ENCODE measurements around the gene CDYL2. TPM values are rescaled to one million over a fixed set of nuclear protein-coding genes. Genes with fewer than 3 reads are reported as not detected.

CDYL2 gene
- polyA plus RNA-seq, 1 of the 3 experiments (the other 2 are of a cell fraction) = 0.03 TPM

GRCh38 chr16:80851831-80852230 lies 47.4 kb upstream of the CDYL2 start:
- H3K36me3 ChIP-seq (replicated peaks in 1 of 2; ENCODE audit: control insufficient read depth in 1 of 2, insufficient read depth in 2 of 2, low read length in 1 of 2) = no peaks in the 10 kb centered on the region
- POLR2A ChIA-PET = no interaction called here
- no peak overlapping the region for H3K27ac ChIP-seq (ENCODE audit: low read depth in 2 of 2, low read length in 1 of 2)
- H3K4me1 ChIP-seq (ENCODE audit: control insufficient read depth in 1 of 2, insufficient read depth in 2 of 2, low read depth in 1 of 2, low read length in 1 of 2) = no peaks in the 10 kb centered on the region
- CTCF ChIA-PET = interaction anchor here (1.5 kb wide), 1 partner anchor 9 kb away, joined by 4 read pairs; no protein-coding TSS in a partner anchor
- no peaks in the 10 kb centered on the region for H3F3A ChIP-seq (replicated peaks; ENCODE audit: insufficient read depth)
- H3K4me2 ChIP-seq = no peak overlapping the region
- no peaks in the 10 kb centered on the region for H3K9me2 ChIP-seq
- no peaks in the 10 kb centered on the region for H4K20me1 ChIP-seq (ENCODE audit: insufficient read depth)
- DNase-seq = no peak
- H3K4me3 ChIP-seq (ENCODE audit: low read depth in 2 of 2, low read length in 1 of 2) = no peak overlapping the region
- no peak overlapping the region for H2AFZ ChIP-seq (ENCODE audit: low read depth)
- TF ChIP-seq TCF12 (IDR thresholded peaks at IDR 0.05) (no peak), SMC3 (IDR thresholded peaks at IDR 0.05; ENCODE audit: low read depth, low read length) (no peak), NFIC (IDR thresholded peaks at IDR 0.05; ENCODE audit: borderline replicate concordance) (no peak), NRF1 (IDR thresholded peaks at IDR 0.05; ENCODE audit: low read depth, low read length) (no peak), MAX (IDR thresholded peaks at IDR 0.05; ENCODE audit: low read depth) (no peak), RCOR1 (IDR thresholded peaks at IDR 0.05; ENCODE audit: low read length) (no peak), ZBTB33 (IDR thresholded peaks at IDR 0.05; ENCODE audit: borderline replicate concordance, low read depth) (no peak), MEF2A (IDR thresholded peaks at IDR 0.05; ENCODE audit: borderline replicate concordance, low read depth) (no peak), SIN3A (IDR thresholded peaks at IDR 0.05; ENCODE audit: borderline replicate concordance, low read depth, low read length) (no peak), YY1 (IDR thresholded peaks at IDR 0.05; ENCODE audit: low read depth) (no peak), USF1 (IDR thresholded peaks at IDR 0.05; ENCODE audit: borderline replicate concordance, low read depth) (no peak), TAF1 (IDR thresholded peaks at IDR 0.05; ENCODE audit: borderline replicate concordance, low read depth, low read length) (no peak), ELF1 (IDR thresholded peaks at IDR 0.05) (no peak)
- no peaks in the 10 kb centered on the region for H3K9me3 ChIP-seq
- no peaks in the 10 kb centered on the region for H3K27me3 ChIP-seq (ENCODE audit: insufficient read depth)
- no peaks in the 10 kb centered on the region for H3K79me2 ChIP-seq (ENCODE audit: insufficient read depth)
- no peak overlapping the region for H3K9ac ChIP-seq
- 12% methylated on average over 6 of the region's 6 CpGs for WGBS (ENCODE audit: low lambda C conversion rate)

GRCh38 chr16:80850757-80851156 lies 46.4 kb upstream of the CDYL2 start:
- Histone ChIP-seq H2AFZ (ENCODE audit: low read depth) (no peak overlapping the region), H3K27ac (ENCODE audit: low read depth in 2 of 2, low read length in 1 of 2) (no peak overlapping the region), H3K9ac (no peak overlapping the region), H3K36me3 (replicated peaks in 1 of 2; ENCODE audit: control insufficient read depth in 1 of 2, insufficient read depth in 2 of 2, low read length in 1 of 2) (no peaks in the 10 kb centered on the region), H3K79me2 (ENCODE audit: insufficient read depth) (no peaks in the 10 kb centered on the region), H3K4me3 (ENCODE audit: low read depth in 2 of 2, low read length in 1 of 2) (no peak overlapping the region), H4K20me1 (ENCODE audit: insufficient read depth) (no peaks in the 10 kb centered on the region), H3K4me1 (ENCODE audit: control insufficient read depth in 1 of 2, insufficient read depth in 2 of 2, low read depth in 1 of 2, low read length in 1 of 2) (no peaks in the 10 kb centered on the region), H3F3A (replicated peaks; ENCODE audit: insufficient read depth) (no peaks in the 10 kb centered on the region), H3K9me3 (no peaks in the 10 kb centered on the region), H3K27me3 (ENCODE audit: insufficient read depth) (no peaks in the 10 kb centered on the region), H3K9me2 (no peaks in the 10 kb centered on the region), H3K4me2 (no peak overlapping the region)
- ChIA-PET CTCF (interaction anchor here (0.9 to 1.5 kb wide), 2 partner anchors 8 to 27 kb away, joined by 3 to 4 read pairs; no protein-coding TSS in a partner anchor), POLR2A (no interaction called here)
- TF ChIP-seq SIN3A (IDR thresholded peaks at IDR 0.05; ENCODE audit: borderline replicate concordance, low read depth, low read length) (no peak), RAD21 (IDR thresholded peaks at IDR 0.05; ENCODE audit: low read length) (no peak), SMC3 (IDR thresholded peaks at IDR 0.05; ENCODE audit: low read depth, low read length) (no peak), YY1 (IDR thresholded peaks at IDR 0.05; ENCODE audit: low read depth) (no peak), PBX3 (IDR thresholded peaks at IDR 0.05) (no peak), USF1 (IDR thresholded peaks at IDR 0.05; ENCODE audit: borderline replicate concordance, low read depth) (no peak), MEF2A (IDR thresholded peaks at IDR 0.05; ENCODE audit: borderline replicate concordance, low read depth) (no peak), POLR2AphosphoS5 (IDR thresholded peaks at IDR 0.05; ENCODE audit: low read depth, low read length) (no peak), FOSL2 (IDR thresholded peaks at IDR 0.05; ENCODE audit: borderline replicate concordance, low read depth) (no peak), TCF12 (IDR thresholded peaks at IDR 0.05) (no peak), EZH2phosphoT487 (IDR thresholded peaks at IDR 0.05; ENCODE audit: borderline replicate concordance, low read depth) (no peak), CHD2 (IDR thresholded peaks at IDR 0.05; ENCODE audit: low read length, partially characterized antibody) (no peak), MAX (IDR thresholded peaks at IDR 0.05; ENCODE audit: low read depth) (no peak), MXI1 (IDR thresholded peaks at IDR 0.05; ENCODE audit: low read depth, low read length) (no peak), TEAD4 (IDR thresholded peaks at IDR 0.05; ENCODE audit: borderline replicate concordance, insufficient read depth) (no peak), IRF3 (IDR thresholded peaks at IDR 0.05; ENCODE audit: low read depth, low read length) (no peak), TAF1 (IDR thresholded peaks at IDR 0.05; ENCODE audit: borderline replicate concordance, low read depth, low read length) (no peak)
- no peak for DNase-seq
